HEK293 (cell line): ENCODE results near the gene KLK10.

ENCODE experiments used
- CTCF ChIA-PET: fragments of 350-600 bp; formaldehyde crosslinking; extraction: SDS; loops from one replicate; lab custom pipeline; 2021; ENCODE audit warnings: antibody characterized with exemption; lab: Yijun Ruan, JAX
- POLR2A ChIA-PET: fragments of 300-600 bp; formaldehyde crosslinking; extraction: SDS; loops from one replicate; lab custom pipeline; 2020; ENCODE audit warnings: antibody characterized with exemption, inconsistent platforms; lab: Yijun Ruan, JAX
- H3K27ac ChIP-seq: fragments of 200-500 bp; sonication (Bioruptor generic); 2 replicates; pipeline ENCODE4 v1.5.1; 2014; ENCODE audit warnings: low read depth, low read length, control low read depth, inconsistent platforms; ENCODE audit errors: extremely low read depth
- H3K36me3 ChIP-seq, 2 experiments: fragments of 200-500 bp in 1 of 2; sonication (Bioruptor generic) in 1 of 2; 1 replicate in 1 of 2; 2 replicates in 1 of 2; pipeline ENCODE4 v1.5.1; 2014 to 2017; ENCODE audit warnings: inconsistent platforms in 2 of 2, low read length in 2 of 2; ENCODE audit not compliant: control insufficient read depth in 2 of 2, insufficient read depth in 1 of 2
- H3K4me1 ChIP-seq: fragments of 200-500 bp; sonication (Bioruptor generic); 2 replicates; pipeline ENCODE4 v1.5.1; 2014; ENCODE audit warnings: mild to moderate bottlenecking, low read length, inconsistent platforms; ENCODE audit not compliant: control insufficient read depth, insufficient read depth
- H3K4me3 ChIP-seq: 2 replicates; pipeline ENCODE4 v1.5.1; 2011; ENCODE audit warnings: low read depth, mild to moderate bottlenecking, control low read depth, low read length, moderate library complexity
- H3K9me3 ChIP-seq: fragments of 200-500 bp; sonication (Bioruptor generic); 2 replicates; pipeline ENCODE4 v1.5.1; 2014; ENCODE audit warnings: low read depth, low read length, inconsistent platforms; ENCODE audit not compliant: control insufficient read depth, insufficient read depth
- BCL11A ChIP-seq: fragments of 450-650 bp; formaldehyde crosslinking; IDR thresholded peaks from 2 replicates; pipeline ENCODE4 v1.5.1; 2016; ENCODE audit warnings: low read depth, missing biosample characterization, missing genetic modification characterization
- ELK4 ChIP-seq: IDR thresholded peaks from 2 replicates; pipeline ENCODE4 v1.6.1; 2011; ENCODE audit warnings: mild to moderate bottlenecking, low read depth, low read length, borderline replicate concordance
- HOXA7 ChIP-seq: sonication (generic); formaldehyde crosslinking; IDR thresholded peaks from 2 replicates; pipeline ENCODE4 v1.8.1; 2022; ENCODE audit warnings: missing genetic modification reagents, borderline replicate concordance
- KLF10 ChIP-seq: fragments of 450-650 bp; IDR thresholded peaks from 2 replicates; pipeline ENCODE4 v1.5.1; 2018; ENCODE audit warnings: missing biosample characterization, mild to moderate bottlenecking, missing genetic modification characterization
- SCRT1 ChIP-seq: fragments of 450-650 bp; formaldehyde crosslinking; IDR thresholded peaks from 2 replicates; pipeline ENCODE4 v1.5.1; 2016; ENCODE audit warnings: missing biosample characterization, missing genetic modification characterization, borderline replicate concordance
- ZBTB20 ChIP-seq: fragments of 450-650 bp; formaldehyde crosslinking; IDR thresholded peaks from 2 replicates; pipeline ENCODE4 v1.5.1; 2016; ENCODE audit warnings: missing biosample characterization, missing genetic modification characterization
- ZBTB8A ChIP-seq: fragments of 450-650 bp; formaldehyde crosslinking; IDR thresholded peaks from 2 replicates; pipeline ENCODE4 v1.5.1; 2016; ENCODE audit warnings: missing biosample characterization, missing genetic modification characterization
- ZEB2 ChIP-seq: fragments of 450-650 bp; formaldehyde crosslinking; IDR thresholded peaks from 2 replicates; pipeline ENCODE4 v1.5.1; 2016; ENCODE audit warnings: missing biosample characterization, missing genetic modification characterization
- ZFP69B ChIP-seq: fragments of 450-650 bp; formaldehyde crosslinking; IDR thresholded peaks from 2 replicates; pipeline ENCODE4 v1.5.1; 2016; ENCODE audit warnings: missing biosample characterization, missing genetic modification characterization
- ZNF19 ChIP-seq: fragments of 450-650 bp; formaldehyde crosslinking; IDR thresholded peaks from 2 replicates; pipeline ENCODE4; 2016; ENCODE audit warnings: missing biosample characterization, missing genetic modification characterization, low read depth
- ZNF404 ChIP-seq: fragments of 450-650 bp; formaldehyde crosslinking; IDR thresholded peaks from 2 replicates; pipeline ENCODE4 v1.5.1; 2017; ENCODE audit warnings: missing biosample characterization, missing genetic modification characterization
- ZNF473 ChIP-seq: fragments of 450-650 bp; formaldehyde crosslinking; IDR thresholded peaks from 2 replicates; pipeline ENCODE4 v1.5.1; 2017; ENCODE audit warnings: missing biosample characterization, missing genetic modification characterization
- ZNF529 ChIP-seq: fragments of 450-650 bp; formaldehyde crosslinking; IDR thresholded peaks from 2 replicates; pipeline ENCODE4 v1.5.1; 2017; ENCODE audit warnings: missing genetic modification characterization, missing biosample characterization; ENCODE audit not compliant: insufficient replicate concordance
- ZNF558 ChIP-seq: fragments of 450-650 bp; formaldehyde crosslinking; IDR thresholded peaks from 2 replicates; pipeline ENCODE4 v1.5.1; 2016; ENCODE audit warnings: missing biosample characterization, missing genetic modification characterization
- ZNF658 ChIP-seq: fragments of 450-650 bp; formaldehyde crosslinking; IDR thresholded peaks from 2 replicates; pipeline ENCODE4; 2016; ENCODE audit warnings: missing biosample characterization, missing genetic modification characterization
- ZNF768 ChIP-seq: fragments of 450-650 bp; formaldehyde crosslinking; IDR thresholded peaks from 2 replicates; pipeline ENCODE4 v1.5.1; 2018; ENCODE audit warnings: missing biosample characterization, mild to moderate bottlenecking, missing genetic modification characterization
- ZNF830 ChIP-seq: fragments of 450-650 bp; IDR thresholded peaks from 2 replicates; pipeline ENCODE4 v1.5.0; 2018; ENCODE audit warnings: missing biosample characterization, missing genetic modification characterization, low read depth, mild to moderate bottlenecking, moderate library complexity
- ZSCAN16 ChIP-seq: fragments of 450-650 bp; formaldehyde crosslinking; IDR thresholded peaks from 2 replicates; pipeline ENCODE4 v1.5.1; 2016; ENCODE audit warnings: missing biosample characterization, missing genetic modification characterization
- TF ChIP-seq, protein P1 (sequence below): fragments of 450-650 bp; formaldehyde crosslinking; conservative IDR thresholded peaks from 2 replicates; pipeline ENCODE4 v1.5.1; 2016; ENCODE audit warnings: low read depth, missing biosample characterization, missing genetic modification characterization

The KLK10 gene

GRCh38 chr19:50974702-50975556 is 44.6 kb downstream of the KLK10 start (continued):
- no peak for TF ChIP-seq ELK4
- TF ChIP-seq HOXA7 (CRISPR knock-in tag) = no peak
- TF ChIP-seq ZNF19 (tag by site-specific recombination) = no peak
- no peak for TF ChIP-seq ZSCAN16
- no peak for TF ChIP-seq ZEB2 (tag by site-specific recombination)
- no peak for TF ChIP-seq ZFP69B (tag by site-specific recombination)

DNA sequence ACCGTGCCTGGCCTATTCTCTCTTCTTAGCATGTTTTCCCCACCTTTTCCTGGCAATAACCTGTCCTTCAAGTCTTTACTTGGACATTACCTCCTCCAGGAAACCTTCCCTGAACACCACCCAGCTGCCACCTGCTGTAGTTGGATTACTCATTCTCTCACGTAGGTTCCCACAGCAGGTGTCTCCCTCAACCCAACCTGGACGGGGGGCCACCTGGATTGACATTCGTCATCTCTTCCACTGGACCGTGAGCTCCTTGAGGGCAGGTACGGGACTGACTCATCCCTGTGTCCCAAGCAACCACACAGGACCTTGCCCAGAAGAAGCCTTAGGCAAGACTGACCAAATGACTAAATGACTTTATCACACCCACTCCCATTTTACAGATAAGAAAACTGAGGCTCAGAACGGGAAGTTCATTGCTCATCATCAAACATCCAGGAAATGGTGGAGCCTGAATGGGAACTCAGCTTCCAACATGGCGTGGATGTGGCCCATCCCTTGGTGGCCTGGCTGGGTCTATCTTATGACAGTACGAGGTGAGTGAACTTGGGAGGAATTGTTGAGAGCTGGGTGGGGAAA is 46.6 kb downstream of the KLK10 start:
- Histone ChIP-seq H3K36me3 (no peaks in the 10 kb centered on the region), H3K4me3 (no peak overlapping the region), H3K4me1 (no peaks in the 10 kb centered on the region), H3K9me3 (no peaks in the 10 kb centered on the region), H3K27ac (no peak overlapping the region)
- CTCF ChIA-PET = interaction anchor here (0.6 to 1.3 kb wide), 3 partner anchors 44 to 287 kb away, joined by 3 to 7 read pairs (median 3); no protein-coding TSS in a partner anchor
- no peak for TF ChIP-seq KLF10
- TF ChIP-seq ZBTB8A (tag by site-specific recombination) = no peak
- no peak for TF ChIP-seq ZBTB20 (tag by site-specific recombination)
- TF ChIP-seq, protein P1, sequence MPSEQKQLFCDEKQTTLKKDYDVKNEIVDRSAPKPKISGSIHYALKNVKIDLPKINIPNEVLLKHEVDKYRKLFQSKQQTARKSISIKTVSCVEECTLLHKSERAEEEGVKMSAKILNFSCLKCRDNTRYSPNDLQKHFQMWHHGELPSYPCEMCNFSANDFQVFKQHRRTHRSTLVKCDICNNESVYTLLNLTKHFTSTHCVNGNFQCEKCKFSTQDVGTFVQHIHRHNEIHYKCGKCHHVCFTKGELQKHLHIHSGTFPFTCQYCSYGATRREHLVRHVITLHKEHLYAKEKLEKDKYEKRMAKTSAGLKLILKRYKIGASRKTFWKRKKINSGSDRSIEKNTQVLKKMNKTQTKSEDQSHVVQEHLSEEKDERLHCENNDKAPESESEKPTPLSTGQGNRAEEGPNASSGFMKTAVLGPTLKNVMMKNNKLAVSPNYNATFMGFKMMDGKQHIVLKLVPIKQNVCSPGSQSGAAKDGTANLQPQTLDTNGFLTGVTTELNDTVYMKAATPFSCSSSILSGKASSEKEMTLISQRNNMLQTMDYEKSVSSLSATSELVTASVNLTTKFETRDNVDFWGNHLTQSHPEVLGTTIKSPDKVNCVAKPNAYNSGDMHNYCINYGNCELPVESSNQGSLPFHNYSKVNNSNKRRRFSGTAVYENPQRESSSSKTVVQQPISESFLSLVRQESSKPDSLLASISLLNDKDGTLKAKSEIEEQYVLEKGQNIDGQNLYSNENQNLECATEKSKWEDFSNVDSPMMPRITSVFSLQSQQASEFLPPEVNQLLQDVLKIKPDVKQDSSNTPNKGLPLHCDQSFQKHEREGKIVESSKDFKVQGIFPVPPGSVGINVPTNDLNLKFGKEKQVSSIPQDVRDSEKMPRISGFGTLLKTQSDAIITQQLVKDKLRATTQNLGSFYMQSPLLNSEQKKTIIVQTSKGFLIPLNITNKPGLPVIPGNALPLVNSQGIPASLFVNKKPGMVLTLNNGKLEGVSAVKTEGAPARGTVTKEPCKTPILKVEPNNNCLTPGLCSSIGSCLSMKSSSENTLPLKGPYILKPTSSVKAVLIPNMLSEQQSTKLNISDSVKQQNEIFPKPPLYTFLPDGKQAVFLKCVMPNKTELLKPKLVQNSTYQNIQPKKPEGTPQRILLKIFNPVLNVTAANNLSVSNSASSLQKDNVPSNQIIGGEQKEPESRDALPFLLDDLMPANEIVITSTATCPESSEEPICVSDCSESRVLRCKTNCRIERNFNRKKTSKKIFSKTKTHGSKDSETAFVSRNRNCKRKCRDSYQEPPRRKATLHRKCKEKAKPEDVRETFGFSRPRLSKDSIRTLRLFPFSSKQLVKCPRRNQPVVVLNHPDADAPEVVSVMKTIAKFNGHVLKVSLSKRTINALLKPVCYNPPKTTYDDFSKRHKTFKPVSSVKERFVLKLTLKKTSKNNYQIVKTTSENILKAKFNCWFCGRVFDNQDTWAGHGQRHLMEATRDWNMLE (tag by site-specific recombination) = no peak
- no peak for TF ChIP-seq BCL11A
- no peak for TF ChIP-seq ZNF830 (tag by site-specific recombination)
- no peak for TF ChIP-seq ZNF473 (tag by site-specific recombination)
- TF ChIP-seq ZNF558 (tag by site-specific recombination) = no peak
- TF ChIP-seq ZNF529 = no peak
- no peak for TF ChIP-seq SCRT1
- no peak for TF ChIP-seq ZNF404 (tag by site-specific recombination)
- TF ChIP-seq ZNF768 (tag by site-specific recombination) = no peak
- TF ChIP-seq ZNF658 (tag by site-specific recombination) = no peak
- TF ChIP-seq, all 188 proteins: peak for 0
- POLR2A ChIA-PET = no interaction called here
